MM.1S (cell line): Measurements from ENCODE around the gene ITGA8.

ENCODE experiments used
- CTCF ChIP-seq: fragments of 300-600 bp; sonication (generic); IDR thresholded peaks from 2 replicates; pipeline ENCODE4 v1.5.1; 2016; ENCODE audit warnings: antibody characterized with exemption, low read length, mixed read lengths
- EZH2 ChIP-seq: fragments of 300-600 bp; sonication (generic); optimal IDR thresholded peaks from 2 replicates; pipeline ENCODE3; 2017; ENCODE audit warnings: low read depth, mild to moderate bottlenecking, antibody characterized with exemption, low read length, mixed read lengths

GRCh38 chr10:15739254-15739970, 19.7 kb upstream of the ITGA8 start:
- TF ChIP-seq CTCF, result no peak
- TF ChIP-seq EZH2, result no peak
